ENCODE measurements around the gene TMPRSS12. TPM values are rescaled to one million over a fixed set of nuclear protein-coding genes. Genes with fewer than 3 reads are reported as not detected.
"Not testable (repeated sequence)": the region's sequence is repeated elsewhere in the genome, so short reads cannot be mapped to it uniquely, and the experiment has no call there.

The TMPRSS12 gene
- total RNA-seq, 3 donors from 2014 or later (not counting 1 experiment from before 2014, with no cell fraction given), result not detected

GRCh38 chr12:50926415-50926814 is 83.7 kb downstream of the TMPRSS12 start:
- H3K4me1 Mint-ChIP-seq, result peaks cover 65 to 69% of the 10 kb centered on the region in 2 donors
- Histone ChIP-seq H3K27me3 (ENCODE audit: control insufficient read depth, insufficient read depth, low read length) (no peaks in the 10 kb centered on the region), H3K4me3 (ENCODE audit: low read length) (peak overlapping the region; percentile 53), H3K4me1 (ENCODE audit: control insufficient read depth, insufficient read depth, low read length) (peaks cover 32% of the 10 kb centered on the region), H3K27ac (ENCODE audit: low read length) (no peak overlapping the region), H3K9me3 (ENCODE audit: control insufficient read depth, insufficient read depth, low read length) (no peaks in the 10 kb centered on the region), H3K36me3 (ENCODE audit: control insufficient read depth, insufficient read depth, low read length) (peaks cover 13% of the 10 kb centered on the region)
- intact Hi-C loops (cut with micrococcal nuclease), result loop anchor here (5.0 to 10.0 kb wide), 2 partner anchors 98 to 159 kb away; partner anchors contain the start of gene SLC11A2
- H3K27me3 Mint-ChIP-seq (ENCODE audit: low read depth in 2 of 2), result no peaks in the 10 kb centered on the region
- TF ChIP-seq CTCF (IDR thresholded peaks at IDR 0.05), result no peak
- H3K9me3 Mint-ChIP-seq, result no peaks in the 10 kb centered on the region
- peak overlapping the region; percentile 92 to 95 for H3K27ac Mint-ChIP-seq
- 28% methylated on average over 1 of the region's 1 CpG for WGBS (ENCODE audit: insufficient coverage)
- H3K4me3 Mint-ChIP-seq, result peak overlapping the region; percentile 96
- DNase-seq (no peak), ATAC-seq (no peak)
- H3K36me3 Mint-ChIP-seq, result no peaks in the 10 kb centered on the region

GRCh38 chr12:50926932-50927331 is 84.2 kb downstream of the TMPRSS12 start:
- 39% methylated on average over 2 of the region's 3 CpGs for WGBS (ENCODE audit: insufficient coverage)

GRCh38 chr12:50927356-50927755 is 84.6 kb downstream of the TMPRSS12 start:
- Mint-ChIP-seq H3K27ac (peak overlapping the region; percentile 92 to 95), H3K9me3 (no peaks in the 10 kb centered on the region), H3K36me3 (no peaks in the 10 kb centered on the region), H3K4me3 (peak overlapping the region; percentile 96), H3K27me3 (ENCODE audit: low read depth in 2 of 2) (no peaks in the 10 kb centered on the region), H3K4me1 (peaks cover 62 to 68% of the 10 kb centered on the region in 2 donors)
- no peaks in the 10 kb centered on the region for H3K27me3 ChIP-seq (ENCODE audit: control insufficient read depth, insufficient read depth, low read length)
- H3K27ac ChIP-seq (ENCODE audit: low read length), result peak overlapping the region; percentile 4
- 66% methylated on average over 2 of the region's 2 CpGs for WGBS (ENCODE audit: insufficient coverage)
- peaks cover 29% of the 10 kb centered on the region for H3K4me1 ChIP-seq (ENCODE audit: control insufficient read depth, insufficient read depth, low read length)
- peaks cover 18% of the 10 kb centered on the region for H3K36me3 ChIP-seq (ENCODE audit: control insufficient read depth, insufficient read depth, low read length)
- H3K4me3 ChIP-seq (ENCODE audit: low read length), result peak overlapping the region; percentile 53
- no peak for DNase-seq
- H3K9me3 ChIP-seq (ENCODE audit: control insufficient read depth, insufficient read depth, low read length), result no peaks in the 10 kb centered on the region
- intact Hi-C loops (cut with micrococcal nuclease), result loop anchor here (5.0 to 10.0 kb wide), 2 partner anchors 97 to 160 kb away; partner anchors contain the start of gene SLC11A2
- TF ChIP-seq CTCF (IDR thresholded peaks at IDR 0.05), result no peak
- ATAC-seq, result no peak

More at GRCh38 chr12:50926932-50927331, 84.2 kb downstream of the TMPRSS12 start:
- H3K27me3 Mint-ChIP-seq (ENCODE audit: low read depth in 2 of 2); H3K36me3 Mint-ChIP-seq; ATAC-seq; DNase-seq; H3K9me3 Mint-ChIP-seq; H3K9me3 ChIP-seq (ENCODE audit: control insufficient read depth, insufficient read depth, low read length); H3K27ac ChIP-seq (ENCODE audit: low read length); H3K27me3 ChIP-seq (ENCODE audit: control insufficient read depth, insufficient read depth, low read length): not testable (repeated sequence)
- Mint-ChIP-seq H3K4me3 (peak overlapping the region; percentile 96), H3K4me1 (peaks cover 65 to 69% of the 10 kb centered on the region in 2 donors), H3K27ac (peak overlapping the region; percentile 92 to 95)
- H3K4me3 ChIP-seq (ENCODE audit: low read length), result peak overlapping the region; percentile 53
- H3K4me1 ChIP-seq (ENCODE audit: control insufficient read depth, insufficient read depth, low read length), result peaks cover 32% of the 10 kb centered on the region
- H3K36me3 ChIP-seq (ENCODE audit: control insufficient read depth, insufficient read depth, low read length), result peaks cover 15% of the 10 kb centered on the region
- intact Hi-C loops (cut with micrococcal nuclease), result loop anchor here (5.0 to 10.0 kb wide), 2 partner anchors 98 to 160 kb away; partner anchors contain the start of gene SLC11A2

GRCh38 chr12:50927766-50928224 is 85.1 kb downstream of the TMPRSS12 start:
- Histone ChIP-seq H3K9me3 (ENCODE audit: control insufficient read depth, insufficient read depth, low read length) (no peaks in the 10 kb centered on the region), H3K27ac (ENCODE audit: low read length) (no peak overlapping the region), H3K4me1 (ENCODE audit: control insufficient read depth, insufficient read depth, low read length) (peaks cover 27% of the 10 kb centered on the region), H3K4me3 (ENCODE audit: low read length) (peak overlapping the region; percentile 53), H3K36me3 (ENCODE audit: control insufficient read depth, insufficient read depth, low read length) (peaks cover 18% of the 10 kb centered on the region), H3K27me3 (ENCODE audit: control insufficient read depth, insufficient read depth, low read length) (no peaks in the 10 kb centered on the region)
- TF ChIP-seq CTCF (IDR thresholded peaks at IDR 0.05), result no peak
- Mint-ChIP-seq H3K36me3 (no peaks in the 10 kb centered on the region), H3K4me3 (peak overlapping the region; percentile 96), H3K27ac (peak overlapping the region; percentile 92 to 95), H3K27me3 (ENCODE audit: low read depth in 2 of 2) (no peaks in the 10 kb centered on the region), H3K9me3 (no peaks in the 10 kb centered on the region), H3K4me1 (peaks cover 58 to 68% of the 10 kb centered on the region in 2 donors)
- intact Hi-C loops (cut with micrococcal nuclease), result loop anchor here (5.0 to 10.0 kb wide), 2 partner anchors 97 to 160 kb away; partner anchors contain the start of gene SLC11A2
- no peak for DNase-seq
- no peak for ATAC-seq
- 52% methylated on average over 4 of the region's 6 CpGs for WGBS (ENCODE audit: insufficient coverage)
